Esophagus muscularis mucosa (tissue), 4 donors: Measurements from ENCODE around the gene DCC. TPM values are rescaled to one million over a fixed set of nuclear protein-coding genes. Genes with fewer than 3 reads are reported as not detected.

Source experiments
- DNase-seq: peaks from one replicate; pipeline ENCODE4 v3.0.0-alpha.2; 2017; ENCODE audit errors: extremely low spot score
- H3K27ac ChIP-seq, 4 donors: fragments of 200-600 bp; sonication (generic); replicated peaks in 1 of 4; 1 replicate in 3 of 4; 2 replicates in 1 of 4; pipeline ENCODE4 v1.5.1; 2016 to 2019; ENCODE audit warnings: mild to moderate bottlenecking in 1 of 4
- H3K27me3 ChIP-seq, 4 donors: fragments of 200-600 bp; sonication (generic); one replicate each; pipeline versions ENCODE4 v1.5.1 to v1.6.0; 2016 to 2019
- H3K36me3 ChIP-seq, 4 donors: fragments of 200-600 bp; sonication (generic); one replicate each; pipeline ENCODE4 v1.5.1; 2016 to 2019
- H3K4me1 ChIP-seq, 4 donors: fragments of 200-600 bp; sonication (generic); one replicate each; pipeline ENCODE4 v1.5.1; 2016 to 2019
- H3K4me3 ChIP-seq, 4 donors: fragments of 200-600 bp; sonication (generic); 1 replicate in 2 of 4; 2 replicates in 2 of 4; pipeline ENCODE4 v1.5.1; 2016 to 2019; ENCODE audit warnings: mild to moderate bottlenecking in 4 of 4, moderate library complexity in 1 of 4
- H3K9me3 ChIP-seq, 4 donors: fragments of 200-600 bp; sonication (generic); 1 replicate in 3 of 4; 2 replicates in 1 of 4; pipeline ENCODE4 v1.5.1; 2016 to 2019
- EP300 ChIP-seq: sonication (generic); formaldehyde crosslinking; IDR thresholded peaks from one replicate; pipeline ENCODE4 v1.6.1; 2017; ENCODE audit warnings: antibody characterized with exemption
- POLR2A ChIP-seq: fragments of 450-650 bp; IDR thresholded peaks from one replicate; pipeline ENCODE4 v1.6.1; 2017; ENCODE audit warnings: antibody characterized with exemption, moderate library complexity, mild to moderate bottlenecking, low read depth
- POLR2AphosphoS5 ChIP-seq, 2 donors: sonication (generic); formaldehyde crosslinking; IDR thresholded peaks; one replicate each; pipeline ENCODE4 v1.6.1; 2017; ENCODE audit warnings: antibody characterized with exemption in 2 of 2
- WGBS: methylation state at CpG from one replicate; pipeline ENCODE4 v1.1.5; 2018; 5-methylcytosine and 5-hydroxymethylcytosine counted together
- intact Hi-C: fragments of 100-400 bp; cut with DNase I; formaldehyde crosslinking; loops from one replicate; pipeline ENCODE4 v1.15.1; 2023
- total RNA-seq, 4 donors: library from RNA; depleted of rRNA; stranded (reverse); fragments of >200 nt; gene quantifications; one replicate each; pipeline versions ENCODE4 v1.1.0 to v1.2.1, GENCODE V29; 2016
- TF ChIP-seq, protein P1 (sequence below), 3 experiments: fragments of 200-600 bp in 2 of 3; fragments of 450-650 bp in 1 of 3; sonication (generic) in 2 of 3; IDR thresholded peaks; one replicate each; pipeline ENCODE4 v1.5.1; 2017 to 2019; ENCODE audit warnings: antibody characterized with exemption in 3 of 3, mild to moderate bottlenecking in 2 of 3, moderate library complexity in 1 of 3

DCC gene
- total RNA-seq, 4 donors from 2014 or later = 0.46 to 0.99 (median 0.83) TPM; not detected in 1

DNA sequence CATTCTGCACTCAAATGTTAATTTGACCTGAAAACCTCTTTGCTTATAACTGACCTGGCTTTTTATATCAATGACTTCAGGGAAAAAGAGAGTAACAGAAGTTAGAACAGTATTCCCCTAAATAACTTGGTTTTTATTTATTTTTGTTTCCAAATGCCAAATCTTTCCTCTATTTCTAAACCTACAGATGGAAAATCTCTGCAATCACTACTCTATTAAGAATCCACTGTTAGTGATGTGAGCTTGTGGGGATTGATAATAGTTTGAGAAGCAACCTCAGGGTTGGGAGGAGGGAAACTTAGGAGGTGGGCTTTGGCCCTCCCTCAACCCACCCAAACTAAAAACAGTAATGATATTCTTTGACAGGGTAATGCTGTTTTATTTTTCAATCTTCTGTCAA lies 351.8 kb downstream of the DCC start:
- H3K36me3 ChIP-seq = no peaks in the 10 kb centered on the region
- no peak for DNase-seq
- H3K4me3 ChIP-seq = no peak overlapping the region
- no peaks in the 10 kb centered on the region for H3K9me3 ChIP-seq
- no peaks in the 10 kb centered on the region for H3K27me3 ChIP-seq
- H3K4me1 ChIP-seq = no peaks in the 10 kb centered on the region
- TF ChIP-seq POLR2AphosphoS5 (IDR thresholded peaks at IDR 0.05) (no peak), EP300 (no peak), POLR2A (no peak)
- TF ChIP-seq, protein P1, sequence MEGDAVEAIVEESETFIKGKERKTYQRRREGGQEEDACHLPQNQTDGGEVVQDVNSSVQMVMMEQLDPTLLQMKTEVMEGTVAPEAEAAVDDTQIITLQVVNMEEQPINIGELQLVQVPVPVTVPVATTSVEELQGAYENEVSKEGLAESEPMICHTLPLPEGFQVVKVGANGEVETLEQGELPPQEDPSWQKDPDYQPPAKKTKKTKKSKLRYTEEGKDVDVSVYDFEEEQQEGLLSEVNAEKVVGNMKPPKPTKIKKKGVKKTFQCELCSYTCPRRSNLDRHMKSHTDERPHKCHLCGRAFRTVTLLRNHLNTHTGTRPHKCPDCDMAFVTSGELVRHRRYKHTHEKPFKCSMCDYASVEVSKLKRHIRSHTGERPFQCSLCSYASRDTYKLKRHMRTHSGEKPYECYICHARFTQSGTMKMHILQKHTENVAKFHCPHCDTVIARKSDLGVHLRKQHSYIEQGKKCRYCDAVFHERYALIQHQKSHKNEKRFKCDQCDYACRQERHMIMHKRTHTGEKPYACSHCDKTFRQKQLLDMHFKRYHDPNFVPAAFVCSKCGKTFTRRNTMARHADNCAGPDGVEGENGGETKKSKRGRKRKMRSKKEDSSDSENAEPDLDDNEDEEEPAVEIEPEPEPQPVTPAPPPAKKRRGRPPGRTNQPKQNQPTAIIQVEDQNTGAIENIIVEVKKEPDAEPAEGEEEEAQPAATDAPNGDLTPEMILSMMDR (IDR thresholded peaks at IDR 0.05) = no peak
- intact Hi-C loops = no loop called here
- no peak overlapping the region for H3K27ac ChIP-seq

- Histone ChIP-seq H3K9me3 (no peaks in the 10 kb centered on the region), H3K4me3 (no peak overlapping the region), H3K27ac (no peak overlapping the region), H3K27me3 (no peaks in the 10 kb centered on the region), H3K4me1 (no peaks in the 10 kb centered on the region), H3K36me3 (no peaks in the 10 kb centered on the region)
- intact Hi-C loops = no loop called here
- no peak for DNase-seq
- 76% methylated on average over 1 of the region's 1 CpG for WGBS
- TF ChIP-seq, protein P1 (IDR thresholded peaks at IDR 0.05) = peak in 1 of 3 experiments; percentile 17
- TF ChIP-seq EP300 (no peak), POLR2A (no peak), POLR2AphosphoS5 (IDR thresholded peaks at IDR 0.05) (no peak)
These were observed 354.8 kb downstream of the DCC start for GRCh38 chr18:52694804-52695203.

DNA sequence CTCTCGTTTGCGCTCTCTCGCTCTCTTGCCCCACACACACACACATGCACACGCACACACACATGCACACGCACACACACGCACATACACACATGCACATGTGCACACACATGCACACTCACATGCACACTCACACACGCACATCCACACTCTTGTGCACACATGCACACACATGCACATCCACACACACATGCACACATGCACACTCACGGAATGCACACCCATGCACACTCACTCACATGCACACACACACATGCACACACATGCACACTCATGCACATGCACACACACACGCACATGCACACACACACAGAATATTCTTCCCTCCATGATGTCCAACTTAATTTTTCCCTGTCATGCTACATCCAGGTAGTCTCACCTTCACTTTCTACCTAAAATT lies 360.1 kb downstream of the DCC start:
- H3K4me1 ChIP-seq = no peaks in the 10 kb centered on the region
- 82% methylated on average over 9 of the region's 9 CpGs for WGBS
- H3K27ac ChIP-seq = no peak overlapping the region
- TF ChIP-seq POLR2AphosphoS5 (IDR thresholded peaks at IDR 0.05) (no peak), EP300 (no peak), POLR2A (no peak)
- TF ChIP-seq, protein P1 (IDR thresholded peaks at IDR 0.05) = no peak
- H3K27me3 ChIP-seq = no peaks in the 10 kb centered on the region
- H3K36me3 ChIP-seq = no peaks in the 10 kb centered on the region
- no peak overlapping the region for H3K4me3 ChIP-seq
- DNase-seq = no peak
- no peaks in the 10 kb centered on the region for H3K9me3 ChIP-seq
- intact Hi-C loops = no loop called here

GRCh38 chr18:52700816-52701215 lies 360.8 kb downstream of the DCC start:
- Histone ChIP-seq H3K9me3 (no peaks in the 10 kb centered on the region), H3K27ac (no peak overlapping the region), H3K36me3 (no peaks in the 10 kb centered on the region), H3K27me3 (no peaks in the 10 kb centered on the region), H3K4me3 (no peak overlapping the region), H3K4me1 (no peaks in the 10 kb centered on the region)
- WGBS = 75% methylated on average over 2 of the region's 2 CpGs
- no peak for TF ChIP-seq POLR2A
- no peak for TF ChIP-seq POLR2AphosphoS5 (IDR thresholded peaks at IDR 0.05)
- TF ChIP-seq, protein P1 (IDR thresholded peaks at IDR 0.05) = no peak
- TF ChIP-seq EP300 = no peak
- no peak for DNase-seq
- intact Hi-C loops = no loop called here

- intact Hi-C loops = no loop called here
These were observed 361.4 kb downstream of the DCC start for GRCh38 chr18:52701219-52701935.

More at GRCh38 chr18:52701219-52701935, 361.4 kb downstream of the DCC start:
- H3K4me1 ChIP-seq = no peaks in the 10 kb centered on the region
- no peaks in the 10 kb centered on the region for H3K9me3 ChIP-seq
- 71% methylated on average over 5 of the region's 5 CpGs for WGBS
- TF ChIP-seq, protein P1 (IDR thresholded peaks at IDR 0.05) = no peak
- TF ChIP-seq EP300 = no peak
- TF ChIP-seq POLR2AphosphoS5 (IDR thresholded peaks at IDR 0.05) = no peak
- no peak for TF ChIP-seq POLR2A
- no peak for DNase-seq
- no peaks in the 10 kb centered on the region for H3K27me3 ChIP-seq
- H3K36me3 ChIP-seq = no peaks in the 10 kb centered on the region
- no peak overlapping the region for H3K27ac ChIP-seq
- no peak overlapping the region for H3K4me3 ChIP-seq
